Subcutaneous adipose tissue (tissue), 4 donors: ENCODE data around the gene SLC1A5. TPM values are rescaled to one million over a fixed set of nuclear protein-coding genes. Genes with fewer than 3 reads are reported as not detected.

ENCODE experiments used
- total RNA-seq, 4 donors: library from RNA; depleted of rRNA; stranded (reverse); fragments of >200 nt; gene quantifications; one replicate each; pipeline ENCODE4 v1.1.0, GENCODE V29; 2016
- TF ChIP-seq, protein P1 (sequence below): fragments of 450-650 bp; IDR thresholded peaks from one replicate; pipeline ENCODE4 v1.5.1; 2016; ENCODE audit warnings: low read depth, mild to moderate bottlenecking, control low read depth, antibody characterized with exemption, moderate library complexity

SLC1A5 gene
- total RNA-seq, 4 donors from 2014 or later, result 63.3 to 185 (median 100) TPM

DNA sequence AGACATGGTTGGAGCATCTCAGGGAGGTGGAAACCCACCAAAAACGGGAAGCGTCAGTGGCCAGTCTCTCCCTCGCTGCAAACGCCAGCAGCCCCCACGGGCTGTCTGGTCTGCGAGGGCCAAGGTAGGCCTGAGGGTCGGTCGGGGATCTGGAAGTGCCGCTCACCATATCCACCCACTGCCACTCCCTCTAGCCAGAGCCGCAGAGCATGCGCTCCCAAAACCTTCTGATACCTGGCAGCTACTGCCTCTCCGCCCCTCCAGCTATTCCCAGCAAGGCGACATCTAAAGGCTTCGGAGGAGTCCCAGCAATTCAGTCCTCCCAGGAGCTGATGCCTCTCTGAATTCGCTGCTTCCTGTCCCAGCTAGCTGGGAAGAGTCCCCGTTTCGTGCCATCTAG is 46.9 kb downstream of the SLC1A5 start:
- TF ChIP-seq, protein P1, sequence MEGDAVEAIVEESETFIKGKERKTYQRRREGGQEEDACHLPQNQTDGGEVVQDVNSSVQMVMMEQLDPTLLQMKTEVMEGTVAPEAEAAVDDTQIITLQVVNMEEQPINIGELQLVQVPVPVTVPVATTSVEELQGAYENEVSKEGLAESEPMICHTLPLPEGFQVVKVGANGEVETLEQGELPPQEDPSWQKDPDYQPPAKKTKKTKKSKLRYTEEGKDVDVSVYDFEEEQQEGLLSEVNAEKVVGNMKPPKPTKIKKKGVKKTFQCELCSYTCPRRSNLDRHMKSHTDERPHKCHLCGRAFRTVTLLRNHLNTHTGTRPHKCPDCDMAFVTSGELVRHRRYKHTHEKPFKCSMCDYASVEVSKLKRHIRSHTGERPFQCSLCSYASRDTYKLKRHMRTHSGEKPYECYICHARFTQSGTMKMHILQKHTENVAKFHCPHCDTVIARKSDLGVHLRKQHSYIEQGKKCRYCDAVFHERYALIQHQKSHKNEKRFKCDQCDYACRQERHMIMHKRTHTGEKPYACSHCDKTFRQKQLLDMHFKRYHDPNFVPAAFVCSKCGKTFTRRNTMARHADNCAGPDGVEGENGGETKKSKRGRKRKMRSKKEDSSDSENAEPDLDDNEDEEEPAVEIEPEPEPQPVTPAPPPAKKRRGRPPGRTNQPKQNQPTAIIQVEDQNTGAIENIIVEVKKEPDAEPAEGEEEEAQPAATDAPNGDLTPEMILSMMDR, result no peak

DNA sequence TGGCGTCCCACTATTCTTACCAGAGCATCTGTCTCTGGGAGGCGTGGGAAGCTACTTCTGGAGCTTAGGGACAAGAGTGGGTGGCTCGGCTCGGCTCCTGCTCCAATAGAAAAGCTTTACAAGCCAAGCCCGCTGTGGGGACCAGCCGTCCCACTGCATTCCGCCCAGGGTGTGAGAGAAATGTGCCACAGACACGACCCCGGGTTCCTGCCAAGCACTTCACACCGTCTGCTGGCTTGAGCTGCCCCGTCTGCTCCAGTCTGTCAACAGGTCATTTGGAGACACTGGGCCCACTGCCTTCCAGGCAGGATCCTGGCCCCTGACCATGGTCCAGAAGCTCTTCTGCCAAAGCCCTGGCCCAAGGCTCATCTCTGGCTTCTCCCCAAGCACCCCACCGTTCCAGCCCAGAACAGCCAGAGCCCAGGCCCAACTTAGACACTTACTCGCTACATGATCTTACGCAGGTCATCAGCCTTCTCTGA is 49.1 kb downstream of the SLC1A5 start:
- TF ChIP-seq, protein P1, result no peak

DNA sequence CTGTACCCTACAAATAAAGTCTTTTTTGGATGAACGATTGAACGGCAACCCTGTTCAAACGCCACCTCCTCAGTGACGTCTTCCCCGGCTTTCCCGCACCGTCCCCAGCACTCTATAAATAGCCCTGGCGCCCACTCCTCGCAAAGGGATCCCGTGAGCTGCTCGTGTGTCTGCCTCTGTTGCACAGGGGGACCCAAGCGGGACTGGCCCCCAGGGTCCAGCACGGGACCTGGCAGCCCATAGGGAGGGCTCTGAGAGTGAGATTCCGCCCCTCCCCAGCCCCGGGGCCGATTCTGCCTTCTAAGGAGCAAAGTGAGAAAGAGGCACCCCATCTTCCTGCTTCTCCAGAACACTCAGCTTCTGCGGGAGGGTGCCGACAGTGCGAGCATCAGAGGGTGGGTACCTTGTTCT is 50.6 kb downstream of the SLC1A5 start:
- TF ChIP-seq, protein P1, result no peak

DNA sequence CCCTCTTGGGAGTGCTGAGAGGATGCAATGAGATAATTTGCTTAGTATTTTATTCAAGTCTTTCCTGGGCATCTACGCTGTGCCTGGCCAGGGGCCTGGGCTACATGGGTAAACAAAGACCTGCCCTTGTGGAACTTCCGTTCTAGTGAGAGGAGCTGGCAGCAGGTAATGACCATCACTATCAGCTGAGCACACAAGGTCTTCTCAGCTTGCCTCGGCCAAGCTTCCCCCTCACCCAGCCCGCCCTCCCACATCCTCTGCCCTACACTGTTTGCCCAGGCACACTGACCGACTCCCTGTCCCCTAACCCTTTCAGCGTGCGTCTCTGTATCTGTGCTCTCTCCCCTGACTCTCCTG is 51.1 kb downstream of the SLC1A5 start:
- TF ChIP-seq, protein P1, result no peak

DNA sequence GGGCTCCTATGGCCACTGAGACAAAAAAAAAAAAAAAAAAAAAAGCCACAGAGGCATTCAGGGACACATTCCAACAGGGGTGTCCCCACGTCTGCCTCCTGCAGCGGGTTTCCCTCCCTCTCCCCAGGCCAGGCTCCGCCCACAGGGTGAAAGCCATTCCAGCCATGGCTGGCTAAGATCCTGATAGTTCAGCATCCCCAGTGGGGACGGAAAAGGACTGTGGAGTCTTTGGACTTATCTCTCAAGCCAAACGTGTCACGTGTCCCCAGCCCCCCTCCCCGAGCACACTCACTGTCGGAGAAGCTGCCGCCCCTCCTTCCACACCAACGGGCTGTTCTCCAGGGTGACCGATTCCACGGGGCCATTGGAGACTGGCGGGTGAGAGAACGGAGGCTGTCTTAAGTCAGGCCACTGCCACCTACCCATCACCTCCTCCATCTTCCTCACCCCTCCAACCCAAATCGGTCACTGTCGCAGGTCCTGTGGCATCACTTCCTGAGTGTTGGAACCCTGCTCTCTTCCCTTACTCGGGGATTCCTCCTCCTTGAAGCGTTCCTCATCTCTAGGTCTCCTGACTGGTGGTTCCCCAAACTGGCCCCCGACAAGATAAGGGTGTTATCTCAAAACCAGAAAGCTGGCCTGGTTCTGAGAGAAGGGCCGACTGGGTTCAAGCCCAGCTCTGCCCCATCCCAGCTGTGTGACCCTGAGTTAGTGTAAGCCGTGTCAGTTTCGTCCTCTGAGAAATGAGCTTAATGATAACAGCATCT is 51.7 kb downstream of the SLC1A5 start:
- TF ChIP-seq, protein P1, result no peak

DNA sequence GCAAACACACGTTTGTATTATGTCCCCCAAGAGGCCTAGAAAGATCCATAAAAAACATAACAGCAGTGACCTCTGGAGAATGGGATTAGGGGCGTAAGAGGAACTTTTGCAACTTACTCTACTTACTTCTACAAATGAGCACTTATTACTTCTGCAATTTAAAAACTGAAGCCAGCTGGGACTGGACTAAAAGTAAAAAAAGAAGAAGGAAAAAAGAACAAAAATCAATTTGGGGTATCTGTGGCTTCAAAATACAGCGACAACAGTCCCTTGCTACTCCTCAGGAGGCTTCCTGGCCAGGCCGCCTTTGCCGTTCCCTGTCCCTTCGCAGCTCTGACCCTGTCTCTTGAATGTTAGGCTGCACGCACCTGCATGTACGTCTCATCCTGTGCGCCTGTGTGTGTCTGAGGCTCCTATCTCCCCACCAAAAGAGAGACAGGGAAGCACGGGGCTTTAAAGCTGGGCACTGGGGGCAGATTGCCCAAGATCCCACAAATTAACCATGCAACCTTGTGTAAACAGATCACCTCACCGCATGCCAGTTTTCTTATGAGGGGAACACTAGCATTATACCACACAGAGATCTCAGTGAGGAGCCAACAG is 54.6 kb downstream of the SLC1A5 start:
- TF ChIP-seq, protein P1, result no peak

DNA sequence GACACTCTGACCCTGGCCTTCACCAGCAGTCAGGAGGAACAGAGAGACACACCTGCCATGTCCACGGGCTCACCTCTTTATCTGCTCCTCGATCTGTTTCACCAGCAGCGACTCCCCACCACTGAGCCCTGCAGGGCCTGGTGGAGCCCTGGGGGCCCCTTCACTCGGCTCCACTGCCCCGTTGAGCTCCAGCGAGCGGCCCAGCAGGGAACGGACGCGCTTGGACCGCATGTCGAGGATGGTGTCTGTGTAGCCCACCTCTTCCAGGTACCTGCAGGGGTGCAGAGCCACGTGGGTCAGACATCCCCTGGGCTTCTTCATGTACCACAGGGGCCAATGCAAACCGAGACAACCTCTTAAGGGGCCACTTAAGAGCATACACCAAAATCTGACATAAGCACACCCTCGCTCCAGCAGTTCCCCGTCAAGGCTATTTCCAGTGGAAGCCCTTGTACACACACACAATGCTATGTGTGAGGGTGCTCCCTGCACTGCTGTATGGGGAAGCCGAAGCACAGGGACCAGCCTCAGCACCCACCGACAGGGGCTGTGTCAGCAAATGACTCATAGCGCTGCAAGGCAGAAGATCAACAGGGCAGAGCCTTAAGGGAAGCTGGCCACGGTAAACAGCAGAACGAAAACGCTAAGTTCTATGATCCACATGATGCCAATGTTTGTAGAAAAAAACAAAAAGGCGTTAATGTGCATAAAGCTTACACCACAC is 55.3 kb downstream of the SLC1A5 start:
- TF ChIP-seq, protein P1, result no peak
